Activated T-helper 1 cell treated with anti-CD3 and anti-CD28 coated beads, Interleukin-12 subunit alpha, Interleukin-12 subunit beta, Interleukin-2, Interleukin-4 antibody, amounts not matched to agents 30 ng/mL and 10 ng/mL and 1 ng/mL, durations not matched to agents 14 hours and 24 hours and 36 hours (primary cell): ENCODE measurements around the gene AMACR. TPM values are rescaled to one million over a fixed set of nuclear protein-coding genes. Genes with fewer than 3 reads are reported as not detected.
"Not testable (repeated sequence)": the region's sequence is repeated elsewhere in the genome, so short reads cannot be mapped to it uniquely, and the experiment has no call there.

Experiments used
- DNase-seq: peaks from one replicate; pipeline ENCODE4 v3.0.0; 2021; ENCODE audit warnings: low spot score
- H3K27ac Mint-ChIP-seq: one replicate; pipeline ENCODE4 v1.8.0; 2021; ENCODE audit warnings: mild to moderate bottlenecking, mixed read lengths
- H3K27me3 Mint-ChIP-seq: one replicate; pipeline ENCODE4 v1.8.0; 2022; ENCODE audit warnings: mild to moderate bottlenecking, moderate library complexity, mixed read lengths; ENCODE audit not compliant: insufficient read depth
- H3K36me3 Mint-ChIP-seq: one replicate; pipeline ENCODE4 v1.8.0; 2021; ENCODE audit warnings: low read depth, mixed read lengths
- H3K4me1 Mint-ChIP-seq: one replicate; pipeline ENCODE4 v1.8.0; 2021; ENCODE audit warnings: low read depth, mixed read lengths
- H3K4me3 Mint-ChIP-seq: one replicate; pipeline ENCODE4 v1.8.0; 2021; ENCODE audit warnings: mild to moderate bottlenecking, moderate library complexity, mixed read lengths
- H3K9me3 Mint-ChIP-seq: one replicate; pipeline ENCODE4 v1.8.0; 2021; ENCODE audit warnings: mixed read lengths
- intact Hi-C: fragments of 100-400 bp; cut with micrococcal nuclease; formaldehyde crosslinking; loops from one replicate; pipeline ENCODE4 v1.15.1; 2024
- total RNA-seq: library from RNA; stranded (reverse); gene quantifications from 2 replicates; pipeline ENCODE4 v1.2.3, GENCODE V29; 2022

The AMACR gene
- total RNA-seq, 1 donor from 2014 or later = 7.1 TPM

DNA sequence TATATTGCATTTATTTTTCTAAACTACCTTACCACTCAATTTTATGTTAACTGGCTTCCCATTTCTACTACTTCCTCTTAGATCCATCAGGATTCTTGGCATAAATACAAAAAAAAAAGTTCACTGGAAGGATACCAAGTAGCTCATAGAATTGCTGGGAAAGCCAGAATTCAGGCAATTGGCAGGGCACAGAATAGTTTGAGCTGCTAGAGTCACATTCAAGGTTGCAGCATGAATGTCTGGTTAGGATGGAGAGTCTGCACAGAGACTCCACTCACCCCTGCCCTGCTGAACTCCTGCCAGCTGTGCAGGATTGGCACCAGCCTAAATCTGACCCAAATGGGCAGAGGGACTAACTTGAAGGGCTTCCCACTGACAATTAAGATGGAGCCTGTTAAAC, 4.9 kb upstream of the AMACR start:
- H3K36me3 Mint-ChIP-seq = peaks cover 4% of the 10 kb centered on the region
- H3K27me3 Mint-ChIP-seq = no peaks in the 10 kb centered on the region

DNA sequence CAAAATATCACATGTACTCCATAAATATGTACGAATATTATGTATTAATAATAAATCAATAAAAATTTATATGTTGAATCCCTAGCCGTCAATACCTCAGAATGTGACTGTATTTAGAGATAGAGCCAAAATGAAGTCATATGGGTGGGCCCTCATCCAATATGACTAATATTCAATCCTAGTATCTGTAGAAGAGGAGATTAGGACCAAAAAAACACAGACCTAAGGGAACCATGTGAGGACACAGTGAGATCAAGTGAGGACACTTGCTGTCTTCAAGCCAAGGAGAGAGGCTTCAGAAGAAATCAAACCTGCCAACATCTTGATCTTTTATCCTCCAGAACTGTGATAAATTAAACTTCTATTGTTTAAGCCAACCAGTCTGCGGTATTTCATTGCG, 3.7 kb upstream of the AMACR start:
- H3K36me3 Mint-ChIP-seq = peaks cover 4% of the 10 kb centered on the region
- no peak for DNase-seq
- H3K27me3 Mint-ChIP-seq = no peaks in the 10 kb centered on the region
- peaks cover 34% of the 10 kb centered on the region for H3K4me1 Mint-ChIP-seq
- intact Hi-C loops = no loop called here
- H3K4me3 Mint-ChIP-seq = no peak overlapping the region
- H3K27ac Mint-ChIP-seq = no peak overlapping the region
- H3K9me3 Mint-ChIP-seq = peaks cover 11% of the 10 kb centered on the region

More for the DNA sequence above, 4.9 kb upstream of the AMACR start:
- Mint-ChIP-seq H3K27ac (no peak overlapping the region), H3K9me3 (peaks cover 11% of the 10 kb centered on the region), H3K4me1 (peaks cover 26% of the 10 kb centered on the region), H3K4me3 (no peak overlapping the region)
- DNase-seq = no peak
- intact Hi-C loops = no loop called here

DNA sequence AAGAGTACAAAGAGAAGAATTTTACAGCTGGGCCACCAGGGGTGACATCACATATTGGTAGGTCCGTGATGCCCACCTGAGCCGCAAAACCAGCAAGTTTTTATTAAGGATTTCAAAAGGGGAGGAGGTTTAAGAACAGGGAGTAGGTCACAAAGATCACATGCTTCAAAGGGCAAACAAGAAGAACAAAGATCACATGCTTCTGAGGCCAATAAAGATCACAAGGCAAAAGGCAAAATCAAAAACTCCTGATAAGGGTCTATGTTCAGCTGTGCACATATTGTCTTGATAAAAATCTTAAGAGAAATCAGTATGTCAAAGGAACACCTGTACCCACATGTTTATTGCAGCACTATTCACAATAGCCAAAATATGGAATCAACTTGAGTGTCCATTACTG, 2.3 kb upstream of the AMACR start:
- H3K36me3 Mint-ChIP-seq, H3K27me3 Mint-ChIP-seq, H3K4me3 Mint-ChIP-seq, H3K27ac Mint-ChIP-seq, intact Hi-C loops, DNase-seq: not testable (repeated sequence)
- peaks cover 11% of the 10 kb centered on the region for H3K9me3 Mint-ChIP-seq
- H3K4me1 Mint-ChIP-seq = peaks cover 32% of the 10 kb centered on the region

DNA sequence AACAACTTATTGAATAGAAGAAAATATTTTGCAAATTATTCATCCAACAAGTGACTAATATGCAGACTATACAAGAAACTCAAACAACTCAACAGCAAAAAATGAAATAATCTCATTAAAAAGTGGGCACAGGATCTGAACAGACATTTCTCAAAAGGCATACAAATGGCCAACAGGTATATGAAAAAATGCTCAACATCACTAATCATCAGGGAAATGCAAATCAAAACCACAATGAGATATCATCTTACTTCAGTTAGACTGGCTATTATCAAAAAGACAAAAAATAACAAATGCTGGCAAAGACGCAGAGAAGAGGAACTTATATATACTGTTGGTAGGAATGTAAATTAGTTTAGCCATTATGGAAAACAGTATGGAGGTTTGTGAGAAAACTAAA, 1.8 kb upstream of the AMACR start:
- peaks cover 11% of the 10 kb centered on the region for H3K9me3 Mint-ChIP-seq
- intact Hi-C loops = loop anchor here (5.0 kb wide), 4 partner anchors 148 to 1422 kb away; partner anchors contain the start of genes DNAJC21, SUB1 and TTC23L
- no peak overlapping the region for H3K27ac Mint-ChIP-seq
- DNase-seq = no peak
- H3K36me3 Mint-ChIP-seq = peaks cover 4% of the 10 kb centered on the region
- H3K27me3 Mint-ChIP-seq = no peaks in the 10 kb centered on the region
- H3K4me1 Mint-ChIP-seq = peaks cover 33% of the 10 kb centered on the region
- H3K4me3 Mint-ChIP-seq = peak overlapping the region; percentile 7

DNA sequence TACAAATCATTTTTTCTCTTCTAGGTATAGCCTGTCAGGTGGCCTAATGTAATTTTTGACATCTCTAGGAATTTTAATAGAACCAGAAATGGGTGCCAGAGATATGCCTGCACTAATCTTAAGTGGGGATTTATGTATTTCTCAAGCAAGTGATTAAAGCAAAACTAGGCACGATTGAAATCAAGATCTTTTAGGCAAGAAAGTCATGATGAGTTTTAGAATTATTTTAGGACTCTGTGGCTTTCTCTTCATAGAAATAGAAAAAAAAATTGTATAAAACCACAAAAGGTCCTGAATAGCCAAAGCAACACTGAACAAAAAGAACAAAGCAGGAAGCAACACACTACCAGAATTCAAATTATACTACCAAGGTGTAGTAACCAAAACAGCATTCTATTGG, 952 bp upstream of the AMACR start:
- Mint-ChIP-seq H3K9me3 (peaks cover 8% of the 10 kb centered on the region), H3K27ac (peak overlapping the region; percentile 79), H3K27me3 (no peaks in the 10 kb centered on the region), H3K4me1 (peaks cover 33% of the 10 kb centered on the region), H3K36me3 (peaks cover 7% of the 10 kb centered on the region), H3K4me3 (peak overlapping the region; percentile 85)
- no peak for DNase-seq
- intact Hi-C loops = loop anchor here (1.0 to 5.0 kb wide), 6 partner anchors 12 to 1422 kb away; partner anchors contain the start of genes DNAJC21, SUB1, TARS1 and TTC23L

DNA sequence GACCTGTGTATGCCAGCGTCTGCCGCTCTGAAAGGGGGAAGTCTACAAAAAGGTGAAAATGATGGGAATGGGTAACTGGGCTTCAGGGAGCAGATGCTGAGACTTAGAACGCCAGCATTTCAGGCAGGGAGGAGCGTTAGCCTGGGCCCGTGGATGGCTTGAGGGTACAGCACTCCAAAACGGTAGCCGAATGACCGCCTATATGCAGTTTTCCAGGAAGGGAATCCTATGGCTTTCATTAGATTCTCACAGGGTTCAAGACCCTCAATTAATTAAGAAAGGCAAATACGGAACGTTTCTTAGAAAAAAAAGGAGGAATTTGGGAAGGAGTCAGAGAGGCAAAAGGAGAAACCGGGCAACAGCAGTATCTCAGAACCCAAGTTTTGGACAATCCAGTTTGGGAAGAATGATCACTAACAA, 639 bp downstream of the AMACR start:
- no peak for DNase-seq
- peaks cover 36% of the 10 kb centered on the region for H3K4me1 Mint-ChIP-seq
- intact Hi-C loops = loop anchor here (1.0 to 5.0 kb wide), 5 partner anchors 10 to 1420 kb away; partner anchors contain the start of genes DNAJC21, SUB1 and TTC23L

DNA sequence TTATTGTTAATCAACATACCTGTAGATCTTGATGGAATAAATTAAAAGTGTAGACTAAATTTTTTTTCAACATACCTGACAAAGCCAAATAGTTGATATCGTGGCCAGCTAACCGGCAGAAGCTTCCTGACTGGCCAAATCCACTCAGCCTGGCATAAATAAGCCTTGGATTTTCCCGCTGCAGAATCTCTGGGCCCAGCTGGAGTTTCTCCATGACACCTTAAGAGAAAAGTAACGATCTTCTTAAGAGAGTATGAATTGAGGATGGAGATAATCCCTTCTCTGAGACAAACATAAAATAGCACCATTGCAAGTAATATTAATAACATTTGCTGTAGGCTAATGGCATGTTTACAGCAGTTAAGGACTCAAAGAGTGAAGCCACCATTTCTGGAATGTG, 2.2 kb downstream of the AMACR start:
- Mint-ChIP-seq H3K27ac (no peak overlapping the region), H3K4me1 (peaks cover 33% of the 10 kb centered on the region), H3K9me3 (no peaks in the 10 kb centered on the region), H3K36me3 (peaks cover 15% of the 10 kb centered on the region), H3K27me3 (no peaks in the 10 kb centered on the region), H3K4me3 (no peak overlapping the region)
- DNase-seq = no peak
- intact Hi-C loops = loop anchor here (5.0 kb wide), 4 partner anchors 152 to 1418 kb away; partner anchors contain the start of genes DNAJC21, SUB1 and TTC23L

More for the DNA sequence above, 639 bp downstream of the AMACR start:
- Mint-ChIP-seq H3K4me3 (peak overlapping the region; percentile 85), H3K9me3 (no peaks in the 10 kb centered on the region), H3K36me3 (peaks cover 15% of the 10 kb centered on the region), H3K27ac (peak overlapping the region; percentile 79), H3K27me3 (no peaks in the 10 kb centered on the region)

DNA sequence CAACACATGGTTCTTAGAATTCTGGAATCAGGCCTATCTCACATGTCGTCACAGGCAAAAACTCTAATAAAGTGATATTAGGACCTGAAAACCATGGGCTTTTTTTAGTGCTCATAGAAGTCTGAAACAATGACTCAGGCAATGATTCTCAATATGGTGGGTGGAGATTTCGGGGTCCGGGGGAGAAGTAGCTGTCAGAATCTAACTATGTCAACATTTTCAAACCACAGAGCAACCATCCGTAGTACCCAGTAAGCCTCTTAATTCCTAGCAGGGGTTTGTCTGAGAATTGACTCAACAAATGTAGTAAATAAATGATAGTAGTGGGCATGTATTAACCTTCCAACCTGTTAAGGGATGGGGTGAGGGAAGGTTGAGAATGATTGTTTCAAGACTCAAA, 2.6 kb downstream of the AMACR start:
- no peak for DNase-seq
- intact Hi-C loops = loop anchor here (5.0 kb wide), 4 partner anchors 152 to 1418 kb away; partner anchors contain the start of genes DNAJC21, SUB1 and TTC23L
- H3K4me3 Mint-ChIP-seq = no peak overlapping the region

DNA sequence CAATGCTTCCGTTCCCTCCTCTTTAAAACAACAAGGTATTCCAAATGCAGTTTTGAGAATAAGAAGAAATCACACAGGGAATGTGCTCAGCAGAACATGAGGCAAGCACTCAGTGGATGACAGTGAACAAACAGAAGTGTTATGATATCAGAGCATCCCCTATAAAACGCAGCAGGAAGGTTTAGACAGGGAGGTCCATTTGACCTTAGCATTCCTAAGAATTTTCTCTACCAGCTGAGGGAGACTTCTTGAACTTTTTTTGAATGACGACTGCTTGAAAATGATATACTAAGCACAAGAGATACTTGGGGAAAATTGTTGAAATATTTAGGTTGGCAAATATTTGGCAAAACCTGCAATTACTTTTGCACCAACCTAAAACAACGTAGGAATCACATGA, 3.9 kb downstream of the AMACR start:
- no peaks in the 10 kb centered on the region for H3K9me3 Mint-ChIP-seq
- H3K27me3 Mint-ChIP-seq = no peaks in the 10 kb centered on the region
- no peak overlapping the region for H3K27ac Mint-ChIP-seq
- H3K4me3 Mint-ChIP-seq = no peak overlapping the region
- H3K36me3 Mint-ChIP-seq = peaks cover 15% of the 10 kb centered on the region
- intact Hi-C loops = no loop called here
- peaks cover 30% of the 10 kb centered on the region for H3K4me1 Mint-ChIP-seq
- DNase-seq = no peak

More for the DNA sequence above, 2.6 kb downstream of the AMACR start:
- Mint-ChIP-seq H3K27ac (no peak overlapping the region), H3K36me3 (peaks cover 15% of the 10 kb centered on the region), H3K9me3 (no peaks in the 10 kb centered on the region), H3K4me1 (peaks cover 33% of the 10 kb centered on the region), H3K27me3 (no peaks in the 10 kb centered on the region)

DNA sequence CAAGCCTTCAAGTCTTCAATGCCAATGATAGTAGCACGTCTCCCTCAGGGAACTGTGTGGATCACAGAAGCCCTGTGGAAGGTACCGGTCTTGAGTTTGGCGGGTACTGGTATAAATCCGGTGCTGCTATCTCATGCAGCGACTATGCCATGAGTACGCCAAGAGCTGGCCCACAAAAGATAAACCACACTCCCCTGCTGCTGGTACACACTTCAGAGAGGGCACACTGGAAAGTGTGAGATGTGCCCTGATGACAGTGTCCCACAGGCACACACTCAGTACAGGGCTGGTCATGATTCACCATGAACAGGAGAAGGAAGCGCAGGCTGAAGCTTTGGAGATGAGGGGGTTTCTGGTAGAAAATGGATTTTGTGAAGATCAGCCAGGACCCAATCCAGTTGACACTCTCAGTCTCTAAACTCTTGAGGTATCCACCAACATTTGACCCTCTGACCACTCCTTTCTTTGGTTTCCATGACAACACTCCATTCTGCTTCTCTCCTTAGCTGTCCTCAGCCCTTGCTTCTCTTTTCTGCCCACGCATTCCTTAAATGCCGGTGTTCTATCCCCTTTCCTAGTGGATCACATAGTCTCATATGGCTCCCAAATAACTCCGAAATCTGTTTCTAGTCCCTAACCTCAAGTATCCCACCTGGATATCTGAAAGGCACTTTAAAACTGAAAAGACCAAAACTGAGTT, 5.1 kb downstream of the AMACR start:
- H3K36me3 Mint-ChIP-seq = peaks cover 17% of the 10 kb centered on the region
- H3K4me1 Mint-ChIP-seq = peaks cover 21% of the 10 kb centered on the region
- no peak for DNase-seq
- no peak overlapping the region for H3K27ac Mint-ChIP-seq
- no peaks in the 10 kb centered on the region for H3K9me3 Mint-ChIP-seq
- intact Hi-C loops = no loop called here
- no peak overlapping the region for H3K4me3 Mint-ChIP-seq
- H3K27me3 Mint-ChIP-seq = no peaks in the 10 kb centered on the region

DNA sequence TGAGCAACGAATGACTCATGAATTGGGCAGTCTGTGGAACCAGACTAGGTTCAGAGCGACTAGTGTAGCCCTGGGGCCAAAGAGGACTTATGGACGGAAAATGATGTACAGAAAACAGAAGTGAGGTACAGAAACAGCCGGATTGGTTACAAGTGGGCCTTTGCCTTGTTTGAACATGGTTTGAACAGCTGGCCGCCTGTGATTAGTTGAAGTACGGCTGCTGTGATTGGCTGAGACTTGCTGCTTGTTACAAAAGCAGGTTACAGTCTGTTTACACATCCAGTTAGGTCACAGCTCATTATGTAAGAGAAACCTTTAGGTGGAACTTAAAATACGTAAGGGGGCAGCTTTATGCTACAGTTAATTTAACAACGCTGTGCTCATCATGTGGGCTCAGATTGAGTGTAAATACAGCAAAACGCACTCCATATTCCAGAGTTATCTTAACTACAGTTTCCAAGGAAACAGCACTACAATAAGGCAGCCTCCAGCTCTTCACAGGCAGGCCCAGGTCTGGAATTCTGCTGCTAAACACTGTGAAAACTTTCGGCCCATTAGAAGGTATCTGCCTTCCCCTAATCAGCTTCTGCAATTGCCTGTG, 6.5 kb downstream of the AMACR start:
- no peak overlapping the region for H3K4me3 Mint-ChIP-seq
- no peaks in the 10 kb centered on the region for H3K9me3 Mint-ChIP-seq
- H3K27ac Mint-ChIP-seq = no peak overlapping the region
- intact Hi-C loops = no loop called here
- no peak for DNase-seq
- H3K27me3 Mint-ChIP-seq = no peaks in the 10 kb centered on the region
- peaks cover 18% of the 10 kb centered on the region for H3K4me1 Mint-ChIP-seq
- H3K36me3 Mint-ChIP-seq = peaks cover 17% of the 10 kb centered on the region

DNA sequence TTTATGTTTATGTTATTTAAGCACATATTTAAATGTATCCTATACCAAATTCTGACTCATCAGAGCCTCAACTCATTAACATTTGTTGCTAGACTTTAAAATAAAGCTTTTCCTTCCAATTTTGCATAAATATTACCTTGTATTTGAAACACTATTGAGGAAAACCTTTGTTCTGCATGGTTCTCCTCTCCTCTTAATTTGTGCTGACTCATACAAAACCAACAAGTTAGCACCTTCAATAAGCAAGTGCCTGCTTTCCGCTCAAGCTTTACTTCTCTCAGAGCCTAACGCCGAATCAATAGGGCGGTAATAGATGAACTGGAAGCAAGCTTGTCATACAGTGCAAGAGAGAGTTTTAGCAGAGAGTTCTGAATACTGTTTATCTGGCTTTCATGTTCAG, 7.9 kb downstream of the AMACR start:
- intact Hi-C loops = no loop called here
- Mint-ChIP-seq H3K9me3 (no peaks in the 10 kb centered on the region), H3K27ac (no peak overlapping the region), H3K4me1 (peaks cover 24% of the 10 kb centered on the region), H3K4me3 (no peak overlapping the region), H3K27me3 (no peaks in the 10 kb centered on the region), H3K36me3 (peaks cover 21% of the 10 kb centered on the region)
- DNase-seq = no peak

DNA sequence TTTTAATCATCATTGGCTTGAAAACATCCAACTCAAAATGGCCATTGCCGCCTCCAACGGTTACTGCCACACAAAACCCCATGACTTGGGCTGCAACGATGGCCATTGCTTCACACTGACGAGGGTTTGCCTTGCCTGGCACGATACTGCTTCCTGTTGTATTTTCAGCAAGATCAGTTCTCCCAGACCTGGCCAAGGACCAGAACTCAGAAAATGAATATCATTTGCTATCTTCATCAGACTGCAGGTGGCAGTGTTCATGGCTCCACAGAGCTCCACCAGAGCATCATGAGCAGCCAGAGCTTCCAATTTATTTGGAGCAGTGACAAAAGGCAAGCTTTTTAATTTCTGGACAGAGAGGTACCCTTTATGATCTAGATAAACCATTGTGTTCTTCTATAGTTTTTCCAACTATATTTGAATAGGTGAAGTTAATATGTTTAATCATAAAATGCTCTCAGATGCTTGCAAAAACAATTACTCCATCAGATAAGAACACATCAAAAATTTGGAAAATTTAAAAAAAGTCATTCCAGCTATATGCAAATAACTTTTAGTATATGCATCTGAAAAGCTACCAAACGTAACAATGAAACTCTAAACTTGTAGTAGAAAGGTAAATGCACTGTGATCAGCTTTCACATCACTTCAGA, 10.4 kb downstream of the AMACR start:
- H3K36me3 Mint-ChIP-seq = peaks cover 10% of the 10 kb centered on the region
- H3K27ac Mint-ChIP-seq = no peak overlapping the region
- DNase-seq = no peak

More for the DNA sequence above, 10.4 kb downstream of the AMACR start:
- Mint-ChIP-seq H3K4me1 (peaks cover 29% of the 10 kb centered on the region), H3K27me3 (no peaks in the 10 kb centered on the region), H3K4me3 (no peak overlapping the region), H3K9me3 (no peaks in the 10 kb centered on the region)
- intact Hi-C loops = loop anchor here (1.0 kb wide), 2 partner anchors 10 to 468 kb away; no protein-coding TSS in a partner anchor
